ENCODE measurements around the gene PLEKHN1.
A peak's percentile ranks its signal among the peaks of the same experiment; 100 is the strongest.
"Not testable (repeated sequence)": the region's sequence is repeated elsewhere in the genome, so short reads cannot be mapped to it uniquely, and the experiment has no call there.

The PLEKHN1 gene

GRCh38 chr1:975896-976683 is 9.8 kb downstream of the PLEKHN1 start (continued):
- TF ChIP-seq ZNF16 (tag by site-specific recombination; IDR thresholded peaks at IDR 0.05; ENCODE audit: low read depth) (no peak), ZNF843 (tag by site-specific recombination; IDR thresholded peaks at IDR 0.05) (peak; percentile 48; the same call in 1 of the 2 replicates), ZNF558 (tag by site-specific recombination; IDR thresholded peaks at IDR 0.05) (no peak), KLF8 (tag by site-specific recombination; IDR thresholded peaks at IDR 0.05) (peak; percentile 78), ZNF76 (tag by site-specific recombination; IDR thresholded peaks at IDR 0.05; ENCODE audit: borderline replicate concordance, low read depth) (peak; percentile 39; the same call in 1 of the 2 replicates), PRDM1 (tag by site-specific recombination; IDR thresholded peaks at IDR 0.05) (no peak), ZXDB (tag by site-specific recombination; IDR thresholded peaks at IDR 0.05) (peak; percentile 35), KLF10 (tag by site-specific recombination; IDR thresholded peaks at IDR 0.05) (peak; percentile 41; the same call in 1 of the 2 replicates), ZBTB10 (tag by site-specific recombination; IDR thresholded peaks at IDR 0.05) (peak; percentile 91), SP7 (tag by site-specific recombination; IDR thresholded peaks at IDR 0.05) (peak; percentile 40; the same call in 1 of the 2 replicates), ZFP37 (tag by site-specific recombination; IDR thresholded peaks at IDR 0.05) (peak; percentile 91; the same call in 1 of the 2 replicates), SETDB1 (IDR thresholded peaks at IDR 0.05; ENCODE audit: insufficient read length, low read length) (no peak), ZBTB17 (tag by site-specific recombination; IDR thresholded peaks at IDR 0.05) (peak; percentile 85), OSR2 (tag by site-specific recombination; IDR thresholded peaks at IDR 0.05) (no peak), ZNF404 (tag by site-specific recombination; IDR thresholded peaks at IDR 0.05) (no peak), PRDM10 (tag by site-specific recombination; IDR thresholded peaks at IDR 0.05) (peak; percentile 57; the same call in 1 of the 2 replicates), KLF9 (tag by site-specific recombination; IDR thresholded peaks at IDR 0.05; ENCODE audit: low read depth) (peak; percentile 70), ZBTB7A (tag by site-specific recombination; IDR thresholded peaks at IDR 0.05; ENCODE audit: low read depth) (peak; percentile 93), ZNF677 (tag by site-specific recombination; IDR thresholded peaks at IDR 0.05) (no peak), ZNF394 (tag by site-specific recombination; IDR thresholded peaks at IDR 0.05; ENCODE audit: borderline replicate concordance) (no peak), ZNF830 (tag by site-specific recombination; IDR thresholded peaks at IDR 0.05; ENCODE audit: low read depth) (no peak), GLIS1 (tag by site-specific recombination; IDR thresholded peaks at IDR 0.05) (peak; percentile 91), ZNF335 (tag by site-specific recombination; conservative IDR thresholded peaks at IDR 0.05) (peak; percentile 93)

- not testable (repeated sequence) for H3K36me3 ChIP-seq (ENCODE audit: control insufficient read depth in 2 of 2, insufficient read depth in 1 of 2, low read length in 2 of 2); H3K4me1 ChIP-seq (ENCODE audit: control insufficient read depth, insufficient read depth, low read length); H3K27ac ChIP-seq (ENCODE audit: extremely low read depth, low read depth, low read length); H3K4me3 ChIP-seq (ENCODE audit: low read depth, low read length); H3K9me3 ChIP-seq (ENCODE audit: control insufficient read depth, insufficient read depth, low read depth, low read length)
- ChIA-PET POLR2A (interaction anchor here (0.8 to 1.9 kb wide), 6 partner anchors 8 to 82 kb away, joined by 3 to 12 read pairs (median 4); partner anchors contain the start of gene PLEKHN1), CTCF (interaction anchor here (0.9 to 1.8 kb wide), 4 partner anchors 8 to 107 kb away, joined by 3 to 21 read pairs (median 6); no protein-coding TSS in a partner anchor)
Observed at GRCh38 chr1:976791-977190, 10.5 kb downstream of the PLEKHN1 start.

All from HEK293 (cell line).